ENCODE measurements around the gene NCR1. TPM values are rescaled to one million over a fixed set of nuclear protein-coding genes. Genes with fewer than 3 reads are reported as not detected.
"Not testable (repeated sequence)": the region's sequence is repeated elsewhere in the genome, so short reads cannot be mapped to it uniquely, and the experiment has no call there.

NCR1 gene, protein sequence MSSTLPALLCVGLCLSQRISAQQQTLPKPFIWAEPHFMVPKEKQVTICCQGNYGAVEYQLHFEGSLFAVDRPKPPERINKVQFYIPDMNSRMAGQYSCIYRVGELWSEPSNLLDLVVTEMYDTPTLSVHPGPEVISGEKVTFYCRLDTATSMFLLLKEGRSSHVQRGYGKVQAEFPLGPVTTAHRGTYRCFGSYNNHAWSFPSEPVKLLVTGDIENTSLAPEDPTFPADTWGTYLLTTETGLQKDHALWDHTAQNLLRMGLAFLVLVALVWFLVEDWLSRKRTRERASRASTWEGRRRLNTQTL
- total RNA-seq: not detected in 2 replicates

DNA sequence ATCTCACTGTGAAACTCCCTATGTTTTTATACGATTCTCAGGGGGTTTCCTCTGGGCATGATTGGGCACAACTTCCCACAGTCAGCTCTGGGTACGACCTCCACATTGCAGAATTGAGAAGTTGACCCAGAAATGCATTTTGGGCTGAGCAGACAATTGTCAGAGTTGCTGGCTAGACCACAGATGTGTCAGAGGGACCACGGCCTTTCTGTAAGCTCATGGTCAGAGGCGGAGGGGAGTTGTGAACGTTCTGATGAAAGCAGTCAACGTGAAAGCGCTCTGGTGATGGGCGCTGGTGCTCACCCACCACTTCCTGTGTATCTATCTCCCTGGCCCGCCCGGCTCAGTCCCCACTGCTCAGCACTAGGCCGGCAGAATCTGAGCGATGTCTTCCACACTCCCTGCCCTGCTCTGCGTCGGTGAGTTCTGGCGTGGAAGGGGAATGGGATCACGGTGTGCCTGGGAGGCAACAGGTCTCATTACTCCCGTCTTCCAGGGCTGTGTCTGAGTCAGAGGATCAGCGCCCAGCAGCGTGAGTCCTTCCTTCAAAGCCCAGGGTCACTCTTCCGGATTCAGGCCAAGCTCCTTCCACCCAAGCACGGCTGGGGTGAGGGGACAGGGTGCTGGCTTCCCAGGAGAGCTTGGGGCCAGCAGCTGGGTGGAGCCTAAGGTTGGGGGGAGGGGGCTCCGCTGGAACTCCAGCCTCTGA lies at the start of gene NCR1:
Gene NCR1, plus strand, starts transcription at position 346 of the 709 bp plus-strand sequence. Its CDS starts 40 bp downstream, at position 386.
- no peak for DNase-seq

DNA sequence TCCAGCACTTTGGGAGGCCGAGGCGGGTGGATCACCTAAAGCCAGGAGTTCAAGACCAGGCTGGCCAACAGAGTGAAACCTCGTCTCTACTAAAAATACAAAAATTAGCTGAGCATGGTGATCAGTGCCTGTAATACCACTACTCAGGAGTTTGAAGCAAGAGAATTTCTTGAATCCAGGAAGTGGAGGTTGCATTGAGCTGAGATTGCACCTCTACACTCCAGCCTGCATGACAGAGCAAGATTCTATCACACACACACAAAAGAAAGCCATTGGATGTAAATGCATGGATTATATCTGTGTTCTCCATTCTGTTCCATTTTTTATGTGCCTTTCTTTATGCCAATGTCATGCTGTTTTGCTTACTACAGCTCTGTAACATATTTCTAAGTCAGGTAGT lies 47.5 kb upstream of the NCR1 start:
- not testable (repeated sequence) for DNase-seq

DNA sequence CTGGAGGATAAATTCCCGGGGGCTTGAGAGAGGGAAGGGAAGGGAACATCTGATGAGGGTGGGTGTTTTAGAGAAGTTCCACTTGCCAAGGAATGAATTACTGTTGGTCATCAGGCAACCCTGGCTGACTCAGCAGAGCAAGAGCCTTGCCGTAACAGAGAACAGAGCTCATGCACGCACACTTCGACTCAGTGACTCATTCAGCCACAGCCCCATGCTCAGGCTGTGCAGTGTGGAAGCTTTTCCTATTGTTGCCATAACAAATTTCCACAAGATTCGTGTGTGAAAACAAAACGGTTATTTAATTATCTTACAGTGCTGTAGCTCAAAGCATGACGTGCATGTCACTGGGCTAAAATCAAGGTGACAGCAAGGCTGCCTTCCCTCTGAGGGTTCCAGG lies 46.5 kb upstream of the NCR1 start:
- DNase-seq: not testable (repeated sequence)

DNA sequence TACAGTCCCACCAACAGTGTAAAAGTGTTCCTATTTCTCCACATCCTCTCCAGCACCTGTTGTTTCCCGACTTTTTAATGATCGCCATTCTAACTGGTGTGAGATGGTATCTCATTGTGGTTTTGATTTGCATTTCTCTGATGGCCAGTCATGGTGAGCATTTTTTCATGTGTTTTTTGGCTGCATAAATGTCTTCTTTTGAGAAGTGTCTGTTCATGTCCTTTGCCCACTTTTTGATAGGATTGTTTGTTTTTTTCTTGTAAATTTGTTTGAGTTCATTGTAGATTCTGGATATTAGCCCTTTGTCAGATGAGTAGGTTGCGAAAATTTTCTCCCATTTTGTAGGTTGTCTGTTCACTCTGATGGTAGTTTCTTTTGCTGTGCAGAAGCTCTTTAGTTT lies 42.5 kb upstream of the NCR1 start:
- not testable (repeated sequence) for DNase-seq

DNA sequence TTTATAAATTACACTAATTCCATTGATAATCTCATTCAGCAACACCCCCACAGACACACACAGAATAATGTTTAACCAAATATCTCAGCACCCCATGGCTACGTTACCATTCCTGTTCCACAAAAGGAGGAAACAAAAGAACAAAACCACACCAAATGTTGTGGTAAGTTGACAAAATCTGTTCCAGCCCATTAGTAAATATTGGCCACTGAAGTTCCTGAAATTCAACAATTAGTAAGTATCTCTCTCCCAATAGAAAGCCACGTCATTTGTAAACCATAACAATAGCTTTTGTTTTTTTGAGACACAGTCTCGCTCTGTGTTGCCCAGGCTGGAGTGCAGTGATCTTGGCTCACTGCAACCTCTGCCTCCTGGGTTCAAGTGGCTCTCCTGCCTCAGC lies 34.3 kb upstream of the NCR1 start:
- no peak for DNase-seq

DNA sequence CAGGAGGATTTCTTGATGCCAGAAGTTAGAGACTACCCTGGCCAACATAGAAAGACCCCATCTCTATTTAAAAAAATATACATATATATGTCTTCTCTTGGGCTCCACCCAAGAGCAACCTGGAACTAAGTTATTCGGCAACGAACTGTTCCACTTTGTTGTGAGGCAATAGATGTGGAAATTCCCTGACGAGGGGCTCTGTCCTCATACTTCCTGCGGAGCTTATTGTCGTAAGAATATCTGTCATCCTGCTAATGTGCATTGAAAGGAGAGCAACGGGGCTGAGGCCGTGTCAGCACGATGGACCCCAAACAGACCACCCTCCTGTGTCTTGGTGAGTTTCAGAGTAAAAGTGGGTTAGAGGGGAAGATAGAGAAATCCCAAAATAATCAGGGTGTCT lies 32.0 kb upstream of the NCR1 start, which contains the start of gene FCAR:
Gene FCAR, plus strand, starts transcription at position 246 of the 400 bp plus-strand sequence. Its CDS starts 55 bp downstream, at position 301.
- no peak for DNase-seq

DNA sequence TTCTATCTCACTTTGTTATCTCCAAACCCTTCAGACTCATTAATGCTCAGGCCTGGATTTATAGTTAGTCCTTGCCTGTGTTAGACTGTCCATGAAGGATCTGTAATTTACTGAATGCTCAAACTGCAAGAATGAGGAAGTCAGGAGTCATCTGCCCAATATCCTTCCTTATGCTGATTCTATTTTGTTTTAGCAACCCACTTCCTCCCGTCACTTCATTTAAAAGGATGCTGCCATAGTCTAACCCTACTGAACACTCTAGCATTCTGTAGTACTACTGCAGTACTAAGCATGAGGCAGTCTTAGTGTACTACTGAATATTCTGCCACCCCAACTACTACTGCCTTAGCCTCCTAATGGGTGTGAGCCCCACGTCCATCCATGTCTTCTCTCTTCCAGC lies 30.4 kb upstream of the NCR1 start:
- no peak for DNase-seq

DNA sequence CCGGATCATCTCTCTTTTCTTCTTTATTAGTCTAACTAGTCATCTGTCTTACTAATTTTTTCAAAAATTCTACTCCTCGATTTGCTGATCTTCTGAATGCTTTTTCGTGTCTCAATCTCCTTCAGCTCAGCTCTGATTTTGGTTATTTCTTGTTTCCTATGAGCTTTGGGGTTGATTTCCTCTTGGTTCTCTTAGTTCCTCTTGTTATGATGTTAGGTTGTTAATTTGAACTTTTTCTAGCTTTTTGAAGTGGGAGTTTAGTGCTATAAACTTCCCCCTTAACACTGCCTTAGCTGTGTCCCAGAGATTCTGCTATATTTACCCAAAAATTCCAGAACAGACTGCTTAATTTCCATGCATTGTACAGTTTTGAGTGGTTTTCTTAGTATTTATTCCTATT lies 28.5 kb upstream of the NCR1 start:
- DNase-seq: no peak

DNA sequence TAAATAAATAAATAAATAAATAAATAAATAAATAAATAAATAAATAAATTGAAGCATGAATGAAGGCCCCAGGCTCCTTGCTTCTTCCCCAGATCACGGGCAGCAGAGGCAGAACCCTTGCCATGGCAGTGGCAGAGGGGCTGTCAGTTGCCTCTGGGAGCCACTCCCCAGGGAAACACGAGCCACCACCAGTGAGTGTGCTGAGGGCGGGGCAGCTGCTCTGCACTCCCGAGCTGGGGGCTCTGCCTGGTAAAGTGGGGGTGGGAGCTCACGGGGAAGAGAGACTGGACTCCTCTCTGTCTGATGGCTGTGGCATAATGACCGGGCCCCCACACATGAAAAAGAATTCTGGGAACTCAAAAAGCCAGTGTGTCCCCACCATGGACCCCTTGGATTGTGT lies 24.1 kb upstream of the NCR1 start:
- DNase-seq: no peak

DNA sequence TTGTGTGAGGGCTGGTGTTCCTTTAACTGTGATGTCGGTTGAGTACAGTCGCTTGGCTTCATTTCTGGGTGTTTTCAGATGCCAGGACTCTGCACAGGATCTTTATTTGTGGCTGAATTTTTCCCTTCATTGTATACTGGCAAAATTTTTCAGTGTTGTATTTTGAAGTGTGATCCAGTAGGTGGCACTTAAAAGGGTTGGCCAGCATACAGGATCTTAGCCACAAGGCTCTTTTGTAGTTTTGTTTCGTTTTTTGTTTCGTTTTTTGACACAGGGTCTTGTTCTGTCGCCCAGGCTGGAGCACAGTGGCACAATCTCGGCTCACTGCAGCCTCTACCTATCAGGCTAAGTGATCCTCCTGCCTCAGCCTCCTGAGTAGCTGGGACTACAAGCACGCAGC lies 23.2 kb upstream of the NCR1 start:
- DNase-seq: no peak

DNA sequence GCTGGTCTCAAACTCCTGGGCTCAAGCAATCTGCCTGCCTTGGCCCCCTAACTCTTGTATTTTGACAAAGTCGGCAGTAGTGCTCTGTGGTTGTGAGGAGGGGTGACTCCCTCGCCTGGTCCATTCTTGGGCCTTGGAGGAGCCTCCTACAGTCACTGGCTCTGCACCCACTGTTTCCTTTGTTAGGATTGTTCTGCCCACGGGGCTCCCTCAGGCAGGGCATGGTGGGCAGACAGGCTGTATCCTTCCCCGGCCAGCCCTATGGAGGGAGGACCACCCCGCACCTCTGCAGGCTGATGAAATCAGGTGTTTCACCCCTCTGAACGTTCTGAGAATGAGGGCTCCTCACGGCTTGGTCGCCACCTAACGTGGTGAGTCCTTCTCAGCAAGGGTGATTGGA lies 22.7 kb upstream of the NCR1 start:
- DNase-seq: no peak

DNA sequence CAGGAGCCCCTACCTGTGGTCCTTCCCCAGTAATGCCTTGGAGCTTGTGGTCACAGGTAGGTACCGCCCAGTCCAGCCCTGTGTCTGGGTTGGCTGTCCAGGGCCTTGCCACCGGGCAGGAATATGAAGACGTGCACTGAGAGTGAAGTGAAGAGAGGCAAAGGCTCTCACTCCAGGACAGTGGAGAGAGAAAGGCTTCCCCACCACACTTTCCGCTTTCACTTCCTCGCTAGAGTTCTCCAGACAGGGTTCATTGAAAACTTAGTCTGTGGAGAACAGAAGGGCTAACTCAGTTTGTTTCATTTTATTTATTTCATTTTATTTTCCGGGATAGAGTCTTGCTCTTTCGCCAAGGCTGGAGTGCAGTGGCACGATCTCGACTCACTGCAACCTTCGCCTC lies 17.7 kb upstream of the NCR1 start:
- DNase-seq: no peak

DNA sequence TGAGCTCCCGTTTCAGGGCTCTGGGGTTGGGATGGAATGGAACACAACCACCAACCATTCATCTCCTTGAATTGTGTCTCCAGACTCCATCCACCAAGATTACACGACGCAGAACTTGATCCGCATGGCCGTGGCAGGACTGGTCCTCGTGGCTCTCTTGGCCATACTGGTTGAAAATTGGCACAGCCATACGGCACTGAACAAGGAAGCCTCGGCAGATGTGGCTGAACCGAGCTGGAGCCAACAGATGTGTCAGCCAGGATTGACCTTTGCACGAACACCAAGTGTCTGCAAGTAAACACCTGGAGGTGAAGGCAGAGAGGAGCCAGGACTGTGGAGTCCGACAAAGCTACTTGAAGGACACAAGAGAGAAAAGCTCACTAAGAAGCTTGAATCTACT lies 16.4 kb upstream of the NCR1 start:
- no peak for DNase-seq

DNA sequence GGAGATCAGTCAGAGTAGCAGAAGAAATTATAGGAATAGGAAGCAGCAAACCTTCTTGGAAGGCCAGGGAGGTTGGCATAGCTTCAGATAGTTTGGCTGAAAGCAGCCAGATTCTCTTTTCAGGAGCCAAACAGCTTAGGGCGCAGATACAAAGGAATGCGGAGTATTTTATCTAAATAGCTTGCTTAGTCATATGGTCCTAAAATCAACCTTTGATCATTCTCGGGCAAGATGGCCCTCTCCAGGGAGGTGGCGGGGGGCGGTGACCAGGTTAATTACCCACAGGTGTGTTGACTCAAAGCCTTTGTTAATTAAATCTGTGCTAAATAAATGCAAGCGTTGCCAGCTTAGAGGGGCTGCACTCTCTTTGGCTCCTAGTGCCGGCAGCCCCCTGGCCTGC lies 12.5 kb upstream of the NCR1 start:
- DNase-seq: no peak

DNA sequence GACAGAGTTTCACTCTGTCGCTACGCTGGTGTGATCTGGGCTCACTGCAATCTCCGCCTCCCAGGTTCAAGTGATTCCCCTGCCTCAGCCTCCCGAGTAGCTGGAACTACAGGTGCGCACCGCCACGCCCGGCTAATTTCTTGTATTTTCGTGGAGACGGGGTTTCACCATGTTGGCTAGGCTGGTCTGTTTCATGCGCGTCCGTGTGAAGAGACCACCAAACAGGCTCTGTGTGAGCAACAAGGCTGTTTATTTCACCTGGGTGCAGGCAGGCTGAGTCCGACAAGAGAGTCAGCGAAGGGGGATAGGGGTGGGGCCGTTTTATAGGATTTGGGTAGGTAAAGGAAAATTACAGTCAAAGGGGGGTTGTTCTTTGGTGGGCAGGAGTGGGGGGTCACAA lies 11.8 kb upstream of the NCR1 start:
- not testable (repeated sequence) for DNase-seq

DNA sequence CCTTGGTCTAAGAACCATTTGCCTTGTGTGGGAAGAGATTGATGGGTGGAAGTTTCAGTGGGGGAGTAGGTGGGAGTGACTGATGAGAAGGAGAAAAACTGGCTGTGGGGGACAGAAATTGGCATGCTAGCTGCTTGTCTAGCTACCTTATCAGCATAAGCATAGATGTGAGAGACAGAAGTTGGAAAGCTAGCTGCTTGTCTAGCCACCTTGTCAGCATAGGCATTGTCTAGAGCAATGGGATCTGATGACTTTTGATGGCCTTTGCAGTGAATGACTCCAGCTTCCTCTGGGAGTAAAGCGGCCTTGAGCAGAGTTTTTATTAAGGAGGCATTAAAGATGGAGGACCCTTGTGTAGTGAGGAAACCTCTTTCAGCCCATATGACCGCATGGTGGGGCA lies 9.9 kb upstream of the NCR1 start:
- no peak for DNase-seq

DNA sequence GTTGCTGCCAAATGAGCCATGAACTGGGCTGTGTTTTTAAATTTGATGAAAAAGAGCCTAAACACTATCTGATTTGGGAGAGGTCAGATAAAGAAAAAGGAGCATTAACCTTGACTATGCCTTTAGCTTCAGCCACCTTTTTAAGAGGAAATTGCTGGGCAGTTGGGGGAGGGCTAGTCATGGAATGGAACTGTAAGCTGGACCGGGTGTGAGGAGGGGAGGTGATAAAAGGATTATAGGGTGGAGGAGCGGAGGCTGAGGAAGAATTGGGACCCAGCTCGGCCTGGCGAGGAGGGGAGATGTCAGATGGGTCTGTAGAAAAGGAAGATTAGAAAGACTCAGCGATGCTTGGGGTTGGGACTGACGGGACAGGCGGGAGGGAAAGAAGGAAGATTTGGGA lies 7.3 kb upstream of the NCR1 start:
- not testable (repeated sequence) for DNase-seq

DNA sequence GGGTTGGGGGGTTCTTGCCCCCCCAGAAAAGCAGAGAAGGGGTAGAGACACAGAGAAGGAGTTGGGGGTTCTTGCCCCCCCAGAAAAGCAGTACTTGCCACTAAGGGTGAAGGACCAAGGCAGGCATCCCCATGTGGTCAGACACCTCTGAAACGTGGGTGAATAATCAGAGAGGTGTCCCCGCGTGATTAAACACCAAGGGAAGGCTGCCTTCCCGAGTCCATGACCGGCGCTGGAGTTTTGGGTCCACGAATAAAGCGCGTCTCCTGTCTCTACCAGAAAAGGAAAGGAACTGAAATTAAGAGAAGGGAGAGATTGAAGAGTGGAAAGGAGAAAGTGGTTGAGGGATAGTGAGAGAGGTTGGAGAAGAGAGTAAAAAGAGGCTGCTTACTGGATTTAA lies 6.3 kb upstream of the NCR1 start:
- not testable (repeated sequence) for DNase-seq

DNA sequence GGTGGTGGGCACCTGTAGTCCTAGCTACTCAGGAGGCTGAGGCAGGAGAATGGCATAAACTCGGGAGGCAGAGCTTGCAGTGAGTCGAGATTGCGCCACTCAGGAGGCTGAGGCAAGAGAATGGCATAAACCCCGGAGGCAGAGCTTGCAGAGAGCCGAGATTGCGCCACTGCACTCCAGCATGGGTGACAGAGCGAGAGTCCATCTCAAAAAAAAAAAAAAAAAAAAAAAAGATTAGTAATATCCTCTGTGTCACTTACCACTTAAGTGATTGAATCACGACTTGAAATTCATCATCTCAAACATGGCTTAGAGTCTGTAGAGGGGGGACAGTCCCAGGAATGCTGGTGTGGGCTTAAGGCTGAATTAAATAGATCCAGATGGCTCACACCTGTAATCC lies 4.8 kb upstream of the NCR1 start:
- DNase-seq: not testable (repeated sequence)

DNA sequence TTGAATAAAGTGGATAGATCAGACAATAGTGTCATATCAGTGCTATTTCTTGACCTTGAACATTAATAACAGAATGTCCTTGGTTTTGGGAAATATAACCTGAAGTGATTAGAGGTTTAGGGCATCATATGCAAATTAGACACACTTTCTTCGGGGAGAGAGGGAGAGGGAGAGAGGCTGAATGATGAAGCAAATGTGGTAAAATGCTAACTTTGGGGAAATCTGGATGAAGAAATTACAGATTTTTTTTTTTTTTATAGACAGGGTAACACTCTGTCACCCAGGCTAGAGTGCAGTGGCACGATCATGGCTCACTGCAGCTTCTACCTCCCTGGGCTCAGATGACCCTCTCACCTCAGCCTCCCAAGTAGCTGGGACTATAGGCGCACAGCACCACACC lies 3.9 kb upstream of the NCR1 start:
- DNase-seq: no peak

DNA sequence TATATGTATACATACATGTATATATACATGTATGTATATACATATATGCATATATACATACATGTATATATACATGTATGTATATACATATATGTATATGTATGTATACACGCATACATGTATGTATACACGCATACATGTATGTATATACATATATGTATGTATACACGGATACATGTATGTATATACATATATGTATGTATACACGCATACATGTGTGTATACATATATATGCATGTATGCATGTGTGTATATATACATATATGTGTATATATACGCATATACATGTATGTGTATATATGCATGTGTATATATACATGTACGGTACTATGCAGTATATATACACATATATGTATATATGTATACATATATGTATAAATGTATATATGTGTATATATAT lies 2.6 kb upstream of the NCR1 start:
- no peak for DNase-seq

DNA sequence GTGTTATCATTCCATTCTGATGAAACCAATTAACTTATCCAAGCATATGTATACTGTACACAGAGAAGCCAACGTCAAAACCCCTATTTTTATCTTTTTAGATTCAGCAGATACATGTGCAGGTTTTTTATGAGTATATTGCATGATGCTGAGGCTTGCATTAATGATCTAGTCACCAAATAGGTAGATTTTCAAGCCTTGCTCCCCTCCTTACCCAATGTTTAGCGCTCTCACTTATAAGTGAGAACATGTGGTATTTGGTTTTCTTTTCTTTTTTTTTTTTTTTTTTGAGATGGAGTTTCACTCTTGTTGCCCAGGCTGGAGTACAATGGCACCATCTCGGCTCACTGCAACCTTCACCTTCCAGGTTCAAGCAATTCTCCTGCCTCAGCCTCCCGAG lies 1.7 kb upstream of the NCR1 start:
- not testable (repeated sequence) for DNase-seq

DNA sequence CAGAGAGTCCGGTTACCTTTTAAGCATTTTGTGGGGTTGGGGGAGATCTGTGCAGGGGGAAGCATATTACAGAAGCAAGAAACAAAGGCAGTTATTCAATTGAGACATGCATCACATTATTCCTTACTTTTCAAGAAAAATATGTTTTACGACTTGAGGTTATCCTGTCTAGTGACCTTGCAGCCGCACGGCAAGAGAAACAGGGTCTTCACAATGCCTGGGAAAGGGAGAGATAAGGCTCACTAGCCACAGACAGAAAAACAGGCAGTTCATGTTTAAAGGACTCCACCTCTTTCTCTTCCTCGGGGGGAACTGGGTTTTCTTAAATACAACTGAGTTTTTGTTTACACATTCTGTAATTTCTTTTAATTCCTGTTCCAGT lies 536 bp upstream of the NCR1 start:
- DNase-seq: peak; percentile 5

DNA sequence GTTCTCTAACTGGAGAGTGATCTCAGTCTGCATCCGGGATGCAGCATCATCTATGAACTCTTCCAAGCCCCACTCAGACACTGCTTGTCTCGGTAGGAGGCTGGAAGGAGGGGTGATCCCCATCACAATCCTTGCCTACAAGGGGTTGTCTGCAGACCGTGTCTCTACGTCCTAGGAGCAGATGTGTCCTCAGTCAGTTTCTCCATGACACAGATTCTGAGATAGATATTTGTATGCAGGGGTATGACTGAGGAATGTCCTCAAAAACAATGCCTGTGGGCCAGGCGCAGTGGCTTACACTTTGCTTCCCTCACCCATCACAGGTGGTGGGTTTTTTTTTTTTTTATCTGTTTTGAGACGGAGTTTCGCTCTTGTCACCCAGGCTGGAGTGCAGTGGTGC lies 871 bp downstream of the NCR1 start:
- no peak for DNase-seq
